ENCODE data around the gene MTG1.
"Not testable (repeated sequence)": the region's sequence is repeated elsewhere in the genome, so short reads cannot be mapped to it uniquely, and the experiment has no call there.

The MTG1 gene

GRCh38 chr10:133373174-133374090 is 20.5 kb upstream of the MTG1 start, which contains the start of gene ECHS1:
Gene ECHS1 (minus strand): TSS chr10:133373354. CDS start chr10:133373333, 21 bp downstream.
- Histone ChIP-seq H3K36me3 (ENCODE audit: insufficient read depth, low read length) (peaks cover 12% of the 10 kb centered on the region), H3K27me3 (ENCODE audit: insufficient read depth, low read length) (no peaks in the 10 kb centered on the region), H3K4me2 (ENCODE audit: low read length) (peak within 1 kb of the TSS; percentile 68), H3K9me2 (ENCODE audit: low read depth, low read length) (no peaks in the 10 kb centered on the region), H3F3A (ENCODE audit: insufficient read depth, low read length) (no peaks in the 10 kb centered on the region), H3K9ac (ENCODE audit: low read length) (peak within 1 kb of the TSS; percentile 73), H3K9me3 (ENCODE audit: low read length) (no peaks in the 10 kb centered on the region), H4K20me1 (ENCODE audit: insufficient read depth, low read length) (no peaks in the 10 kb centered on the region), H3K79me2 (ENCODE audit: insufficient read depth, low read length) (no peaks in the 10 kb centered on the region), H2AFZ (ENCODE audit: low read length) (no peak within 1 kb of the TSS), H3K4me3 (ENCODE audit: low read depth, low read length, poor library complexity, severe bottlenecking) (peak within 1 kb of the TSS; percentile 82), H3K27ac (ENCODE audit: low read depth, low read length, poor library complexity, severe bottlenecking) (no peak within 1 kb of the TSS), H3K4me1 (ENCODE audit: insufficient read depth, low read length, severe bottlenecking) (peaks cover 23% of the 10 kb centered on the region)
- TF ChIP-seq, protein P1, sequence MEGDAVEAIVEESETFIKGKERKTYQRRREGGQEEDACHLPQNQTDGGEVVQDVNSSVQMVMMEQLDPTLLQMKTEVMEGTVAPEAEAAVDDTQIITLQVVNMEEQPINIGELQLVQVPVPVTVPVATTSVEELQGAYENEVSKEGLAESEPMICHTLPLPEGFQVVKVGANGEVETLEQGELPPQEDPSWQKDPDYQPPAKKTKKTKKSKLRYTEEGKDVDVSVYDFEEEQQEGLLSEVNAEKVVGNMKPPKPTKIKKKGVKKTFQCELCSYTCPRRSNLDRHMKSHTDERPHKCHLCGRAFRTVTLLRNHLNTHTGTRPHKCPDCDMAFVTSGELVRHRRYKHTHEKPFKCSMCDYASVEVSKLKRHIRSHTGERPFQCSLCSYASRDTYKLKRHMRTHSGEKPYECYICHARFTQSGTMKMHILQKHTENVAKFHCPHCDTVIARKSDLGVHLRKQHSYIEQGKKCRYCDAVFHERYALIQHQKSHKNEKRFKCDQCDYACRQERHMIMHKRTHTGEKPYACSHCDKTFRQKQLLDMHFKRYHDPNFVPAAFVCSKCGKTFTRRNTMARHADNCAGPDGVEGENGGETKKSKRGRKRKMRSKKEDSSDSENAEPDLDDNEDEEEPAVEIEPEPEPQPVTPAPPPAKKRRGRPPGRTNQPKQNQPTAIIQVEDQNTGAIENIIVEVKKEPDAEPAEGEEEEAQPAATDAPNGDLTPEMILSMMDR (IDR thresholded peaks at IDR 0.05; ENCODE audit: low read length), result no peak
- no peak for TF ChIP-seq EZH2 (IDR thresholded peaks at IDR 0.05; ENCODE audit: borderline replicate concordance, low read length)

DNA sequence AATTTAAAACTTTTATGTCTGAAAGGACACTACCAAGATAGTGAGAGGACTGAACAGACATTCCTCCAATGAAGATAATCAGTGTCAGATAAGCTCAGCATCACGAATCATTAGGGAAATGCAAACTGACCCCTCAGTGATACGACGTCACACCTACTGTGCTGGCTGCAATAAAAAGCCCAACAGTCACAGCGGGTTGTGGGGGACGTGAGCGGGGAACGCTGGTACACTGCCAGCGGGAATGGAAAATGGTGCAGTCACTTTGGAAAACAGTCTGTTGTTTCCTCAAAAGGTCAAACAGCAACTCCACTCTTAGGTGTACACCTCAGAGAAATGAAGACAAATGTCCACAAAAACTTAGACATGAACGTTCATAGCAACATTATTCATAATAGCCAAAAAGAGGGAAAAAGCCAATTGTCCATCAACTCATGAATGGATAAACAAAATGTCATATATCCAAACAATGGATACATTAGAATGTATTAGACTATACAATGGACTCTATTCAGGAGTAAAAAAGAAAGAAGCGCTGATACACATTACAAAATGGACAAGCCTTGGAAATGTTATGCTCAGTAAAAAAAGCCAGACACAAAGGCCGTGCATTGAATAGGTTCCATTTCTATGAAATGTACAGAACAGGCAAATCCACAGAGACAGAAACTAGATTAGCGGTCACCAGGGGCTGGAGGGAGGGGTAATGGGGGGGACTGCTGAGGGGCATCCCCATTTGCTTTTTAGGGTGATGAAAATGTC is 18.4 kb upstream of the MTG1 start:
- H3K9me3 ChIP-seq (ENCODE audit: low read length), result no peaks in the 10 kb centered on the region
- 0 out of 2 replicates have a peak, but pooled peaks cover 7% of the 10 kb centered on the region for H3K27me3 ChIP-seq (ENCODE audit: insufficient read depth, low read length)
- no peaks in the 10 kb centered on the region for H3K36me3 ChIP-seq (ENCODE audit: insufficient read depth, low read length)
- no peak overlapping the region for H3K4me3 ChIP-seq (ENCODE audit: low read depth, low read length, poor library complexity, severe bottlenecking)
- H3F3A ChIP-seq (ENCODE audit: insufficient read depth, low read length), result no peaks in the 10 kb centered on the region
- no peak overlapping the region for H2AFZ ChIP-seq (ENCODE audit: low read length)
- H3K4me1 ChIP-seq (ENCODE audit: insufficient read depth, low read length, severe bottlenecking), result peaks cover 23% of the 10 kb centered on the region
- no peaks in the 10 kb centered on the region for H3K9me2 ChIP-seq (ENCODE audit: low read depth, low read length)
- H3K4me2 ChIP-seq (ENCODE audit: low read length), result no peak overlapping the region
- no peaks in the 10 kb centered on the region for H3K79me2 ChIP-seq (ENCODE audit: insufficient read depth, low read length)
- H3K27ac ChIP-seq (ENCODE audit: low read depth, low read length, poor library complexity, severe bottlenecking), result no peak overlapping the region
- H4K20me1 ChIP-seq (ENCODE audit: insufficient read depth, low read length), result no peaks in the 10 kb centered on the region
- TF ChIP-seq, protein P1 (IDR thresholded peaks at IDR 0.05; ENCODE audit: low read length), result no peak
- no peak for TF ChIP-seq EZH2 (IDR thresholded peaks at IDR 0.05; ENCODE audit: borderline replicate concordance, low read length)
- H3K9ac ChIP-seq (ENCODE audit: low read length), result no peak overlapping the region

GRCh38 chr10:133376183-133376582 is 17.8 kb upstream of the MTG1 start:
- not testable (repeated sequence) for H3K27ac ChIP-seq (ENCODE audit: low read depth, low read length, poor library complexity, severe bottlenecking); H3K9me2 ChIP-seq (ENCODE audit: low read depth, low read length); H3K4me3 ChIP-seq (ENCODE audit: low read depth, low read length, poor library complexity, severe bottlenecking); H3K9me3 ChIP-seq (ENCODE audit: low read length); H3K9ac ChIP-seq (ENCODE audit: low read length); H3K27me3 ChIP-seq (ENCODE audit: insufficient read depth, low read length); H4K20me1 ChIP-seq (ENCODE audit: insufficient read depth, low read length); H3K4me2 ChIP-seq (ENCODE audit: low read length); H2AFZ ChIP-seq (ENCODE audit: low read length); H3F3A ChIP-seq (ENCODE audit: insufficient read depth, low read length); H3K36me3 ChIP-seq (ENCODE audit: insufficient read depth, low read length); H3K79me2 ChIP-seq (ENCODE audit: insufficient read depth, low read length)
- H3K4me1 ChIP-seq (ENCODE audit: insufficient read depth, low read length, severe bottlenecking), result peaks cover 23% of the 10 kb centered on the region
